ENCODE results near the gene HOMER2. TPM values are rescaled to one million over a fixed set of nuclear protein-coding genes. Genes with fewer than 3 reads are reported as not detected.
"Not testable (repeated sequence)": the region's sequence is repeated elsewhere in the genome, so short reads cannot be mapped to it uniquely, and the experiment has no call there.

The HOMER2 gene
- total RNA-seq, 2 experiments from 2014 or later: 5.4 TPM

DNA sequence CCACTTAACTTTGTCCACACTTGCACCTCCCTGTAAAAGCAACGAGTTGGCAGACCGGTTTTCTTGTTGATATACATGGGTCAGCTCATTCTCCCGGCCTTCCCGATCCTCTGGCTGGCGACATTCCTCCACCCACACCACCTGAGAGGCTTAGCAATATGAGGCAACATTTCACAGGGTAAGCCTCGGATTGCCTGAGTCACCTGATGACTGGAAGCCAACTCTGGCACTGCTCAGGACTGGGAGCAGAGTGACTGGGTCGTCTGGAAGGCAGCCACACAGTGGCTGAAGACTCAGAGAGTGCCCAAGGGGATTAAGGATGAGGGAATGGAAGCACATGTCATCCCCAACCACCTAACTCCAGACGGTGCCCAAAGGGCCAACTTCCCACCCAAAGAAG is 9.8 kb downstream of the HOMER2 start:
- ATAC-seq (no peak), DNase-seq (no peak)
- Mint-ChIP-seq H3K27ac (no peak overlapping the region), H3K4me1 (ENCODE audit: low read depth) (no peaks in the 10 kb centered on the region), H3K4me3 (no peak overlapping the region), H3K36me3 (ENCODE audit: low read depth) (no peaks in the 10 kb centered on the region), H3K9me3 (no peaks in the 10 kb centered on the region), H3K27me3 (peaks cover 4% of the 10 kb centered on the region)
- POLR2A ChIA-PET: interaction anchor here (1.3 kb wide), 1 partner anchor 23 kb away, joined by 3 read pairs; no protein-coding TSS in a partner anchor
- no peak for TF ChIP-seq CTCF (IDR thresholded peaks at IDR 0.05)
- intact Hi-C loops (cut with micrococcal nuclease): no loop called here
- CTCF ChIA-PET: no interaction called here

GRCh38 chr15:82939678-82940077 is 12.8 kb downstream of the HOMER2 start:
- H3K9me3 Mint-ChIP-seq; H3K36me3 Mint-ChIP-seq (ENCODE audit: low read depth); DNase-seq; H3K27ac Mint-ChIP-seq; ATAC-seq; intact Hi-C loops (cut with micrococcal nuclease); H3K4me3 Mint-ChIP-seq; H3K4me1 Mint-ChIP-seq (ENCODE audit: low read depth); CTCF ChIA-PET; H3K27me3 Mint-ChIP-seq: not testable (repeated sequence)
- POLR2A ChIA-PET: interaction anchor here (0.6 kb wide), 1 partner anchor 8 kb away, joined by 3 read pairs; no protein-coding TSS in a partner anchor

- TF ChIP-seq CTCF (IDR thresholded peaks at IDR 0.05): no peak
- Mint-ChIP-seq H3K4me3 (no peak overlapping the region), H3K27ac (no peak overlapping the region), H3K4me1 (ENCODE audit: low read depth) (peaks cover 12% of the 10 kb centered on the region), H3K36me3 (ENCODE audit: low read depth) (no peaks in the 10 kb centered on the region), H3K27me3 (no peaks in the 10 kb centered on the region), H3K9me3 (no peaks in the 10 kb centered on the region)
- CTCF ChIA-PET: interaction anchor here (0.6 kb wide), 1 partner anchor 466 kb away, joined by 3 read pairs; no protein-coding TSS in a partner anchor
- POLR2A ChIA-PET: no interaction called here
- ATAC-seq (no peak), DNase-seq (no peak)
- intact Hi-C loops (cut with micrococcal nuclease): no loop called here
Observed at GRCh38 chr15:82937712-82938058, 14.8 kb downstream of the HOMER2 start.

GRCh38 chr15:82936966-82937711 is 15.4 kb downstream of the HOMER2 start:
- no peak for DNase-seq
- TF ChIP-seq CTCF (IDR thresholded peaks at IDR 0.05): no peak
- ChIA-PET POLR2A (no interaction called here), CTCF (interaction anchor here (0.6 kb wide), 1 partner anchor 467 kb away, joined by 3 read pairs; no protein-coding TSS in a partner anchor)
- Mint-ChIP-seq H3K4me1 (ENCODE audit: low read depth) (peaks cover 12% of the 10 kb centered on the region), H3K4me3 (no peak overlapping the region), H3K9me3 (no peaks in the 10 kb centered on the region), H3K27ac (no peak overlapping the region), H3K27me3 (no peaks in the 10 kb centered on the region), H3K36me3 (ENCODE audit: low read depth) (no peaks in the 10 kb centered on the region)
- ATAC-seq: no peak
- intact Hi-C loops (cut with micrococcal nuclease): no loop called here

DNA sequence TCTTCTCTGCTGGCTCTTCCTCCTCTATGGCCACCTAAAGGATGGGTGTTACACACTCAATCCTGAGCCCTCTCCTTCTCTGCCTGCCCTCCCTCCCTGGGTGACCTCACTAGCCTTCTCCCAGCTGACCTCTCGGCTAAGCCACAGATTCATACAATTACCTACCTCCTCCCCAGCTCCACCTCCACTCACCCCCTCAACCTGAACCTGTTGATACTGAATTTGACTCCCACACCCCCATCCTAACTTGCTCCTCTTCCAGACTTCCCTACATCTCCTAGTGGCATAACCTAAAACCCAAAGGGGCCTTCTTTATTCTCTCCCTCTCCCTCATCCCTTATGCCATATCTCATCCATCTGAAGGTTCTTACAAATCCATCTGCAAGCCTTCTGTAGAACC is 17.1 kb downstream of the HOMER2 start:
- no peak overlapping the region for H3K27ac Mint-ChIP-seq
- no peak for ATAC-seq

More for the DNA sequence above, 17.1 kb downstream of the HOMER2 start:
- H3K9me3 Mint-ChIP-seq: no peaks in the 10 kb centered on the region
- intact Hi-C loops (cut with micrococcal nuclease): no loop called here
- no peak for DNase-seq
- ChIA-PET CTCF (interaction anchor here (1.4 kb wide), 1 partner anchor 51 kb away, joined by 3 read pairs; no protein-coding TSS in a partner anchor), POLR2A (no interaction called here)
- H3K4me1 Mint-ChIP-seq (ENCODE audit: low read depth): peaks cover 12% of the 10 kb centered on the region
- no peak overlapping the region for H3K4me3 Mint-ChIP-seq
- no peak for TF ChIP-seq CTCF (IDR thresholded peaks at IDR 0.05)
- no peaks in the 10 kb centered on the region for H3K27me3 Mint-ChIP-seq
- no peaks in the 10 kb centered on the region for H3K36me3 Mint-ChIP-seq (ENCODE audit: low read depth)

Data from activated CD8-positive, alpha-beta T cell treated with anti-CD3 and anti-CD28 coated beads for 36 hours (primary cell).